HepG2 (cell line): ENCODE measurements around the gene NPBWR2.

ENCODE experiments used
- ATF6 ChIP-seq: sonication (generic); formaldehyde crosslinking; conservative IDR thresholded peaks from 2 replicates; pipeline ENCODE4 v1.4.0; 2020; ENCODE audit warnings: missing genetic modification reagents
- CHD4 ChIP-seq: fragments of 200-600 bp; sonication (generic); IDR thresholded peaks from 2 replicates; pipeline ENCODE4 v1.7.0; 2017; ENCODE audit warnings: mild to moderate bottlenecking, low read length, borderline replicate concordance
- CREB1 ChIP-seq, 2 experiments: fragments of 450-650 bp in 1 of 2; IDR thresholded peaks; 2 replicates each; pipeline ENCODE4 v1.6.1; 2016 to 2017; ENCODE audit warnings: control low read depth in 1 of 2, mild to moderate bottlenecking in 1 of 2, missing compliant biosample characterization in 1 of 2, missing genetic modification characterization in 1 of 2
- CTCF ChIP-seq: sonication (generic); formaldehyde crosslinking; IDR thresholded peaks from 2 replicates; pipeline ENCODE4 v1.5.0; 2020; ENCODE audit warnings: mild to moderate bottlenecking, missing genetic modification reagents, moderate library complexity
- FOXJ3 ChIP-seq: sonication (generic); formaldehyde crosslinking; IDR thresholded peaks from 2 replicates; pipeline ENCODE4 v1.4.0; 2020; ENCODE audit warnings: missing genetic modification reagents, mild to moderate bottlenecking, borderline replicate concordance
- PCBP2 ChIP-seq: fragments of 200-400 bp; formaldehyde crosslinking; optimal IDR thresholded peaks from 2 replicates; pipeline ENCODE3; 2018; ENCODE audit warnings: low read length, low read depth; ENCODE audit not compliant: poor library complexity, severe bottlenecking
- RERE ChIP-seq: IDR thresholded peaks from 2 replicates; pipeline ENCODE4 v1.6.1; 2016; ENCODE audit warnings: low read depth, missing genetic modification reagents, missing compliant biosample characterization
- REST ChIP-seq, 2 experiments: IDR thresholded peaks; 2 replicates each; pipeline ENCODE4 v1.6.1; 2011 to 2012; ENCODE audit warnings: low read length in 2 of 2, borderline replicate concordance in 1 of 2, low read depth in 1 of 2, mild to moderate bottlenecking in 1 of 2, moderate library complexity in 1 of 2
- ZKSCAN1 ChIP-seq: fragments of 150-350 bp; IDR thresholded peaks from 2 replicates; pipeline ENCODE4 v1.6.1; 2014; ENCODE audit warnings: low read length
- ZNF121 ChIP-seq: sonication (generic); formaldehyde crosslinking; IDR thresholded peaks from 2 replicates; pipeline ENCODE4 v1.5.0; 2020; ENCODE audit warnings: mild to moderate bottlenecking, missing genetic modification reagents

- no peak for TF ChIP-seq FOXJ3 (CRISPR knock-in tag)
- no peak for TF ChIP-seq RERE (CRISPR knock-in tag)
- no peak for TF ChIP-seq ZNF121 (CRISPR knock-in tag)
- no peak for TF ChIP-seq CHD4
- no peak for TF ChIP-seq CREB1 (IDR thresholded peaks at IDR 0.05)
- no peak for TF ChIP-seq CREB1 (CRISPR knock-in tag; IDR thresholded peaks at IDR 0.05)
- no peak for TF ChIP-seq PCBP2
- TF ChIP-seq CTCF (CRISPR knock-in tag) = no peak
- no peak for TF ChIP-seq ZKSCAN1
- no peak for TF ChIP-seq ATF6 (CRISPR knock-in tag)
- TF ChIP-seq REST (IDR thresholded peaks at IDR 0.05; ENCODE audit: borderline replicate concordance in 1 of 2, low read depth in 1 of 2, low read length in 2 of 2) = no peak
Measured at GRCh38 chr20:64082820-64083377, 24.5 kb downstream of the NPBWR2 start.
